MM.1S (cell line): ENCODE results near the gene SYNE2.

Source experiments
- DNase-seq: peaks from one replicate; pipeline ENCODE4 v3.0.0-alpha.2; 2015
- H2AFZ ChIP-seq: fragments of 300-600 bp; sonication (generic); 2 replicates; pipeline ENCODE4 v1.6.0; 2016; ENCODE audit warnings: antibody characterized with exemption, low read length
- H3F3A ChIP-seq: fragments of 300-600 bp; sonication (generic); 2 replicates; pipeline ENCODE4 v1.6.1; 2016; ENCODE audit warnings: mild to moderate bottlenecking, antibody characterized with exemption, low read length, moderate library complexity, mixed read lengths; ENCODE audit not compliant: insufficient read depth
- H3K27ac ChIP-seq: fragments of 300-600 bp; sonication (generic); 2 replicates; pipeline ENCODE4 v1.5.1; 2016; ENCODE audit warnings: mild to moderate bottlenecking, low read length
- H3K27me3 ChIP-seq: fragments of 300-600 bp; sonication (generic); replicated peaks from 2 replicates; pipeline ENCODE4 v1.6.0; 2016; ENCODE audit warnings: low read length; ENCODE audit not compliant: insufficient read depth
- H3K36me3 ChIP-seq: fragments of 300-600 bp; sonication (generic); replicated peaks from 2 replicates; pipeline ENCODE4 v1.6.1; 2016; ENCODE audit warnings: mild to moderate bottlenecking, low read length, mixed read lengths; ENCODE audit not compliant: insufficient read depth
- H3K4me1 ChIP-seq: fragments of 300-600 bp; sonication (generic); 2 replicates; pipeline ENCODE4 v1.6.1; 2016; ENCODE audit warnings: low read length, mixed read lengths
- H3K4me2 ChIP-seq: fragments of 300-600 bp; sonication (generic); 2 replicates; pipeline ENCODE4 v1.6.0; 2016; ENCODE audit warnings: low read depth, low read length
- H3K4me3 ChIP-seq: fragments of 300-600 bp; sonication (generic); 2 replicates; pipeline ENCODE4 v1.5.1; 2016; ENCODE audit warnings: low read length, mixed read lengths
- H3K79me2 ChIP-seq: fragments of 300-600 bp; sonication (generic); 2 replicates; pipeline ENCODE4 v1.6.1; 2016; ENCODE audit warnings: mixed run types, low read length, mixed read lengths
- H3K9ac ChIP-seq: fragments of 300-600 bp; sonication (generic); 2 replicates; pipeline ENCODE4 v1.6.1; 2016; ENCODE audit warnings: low read length, mixed read lengths
- H3K9me2 ChIP-seq: fragments of 300-600 bp; sonication (generic); replicated peaks from 2 replicates; pipeline ENCODE4 v1.6.1; 2016; ENCODE audit warnings: mild to moderate bottlenecking, low read length, mixed read lengths; ENCODE audit not compliant: insufficient read depth
- H3K9me3 ChIP-seq: fragments of 300-600 bp; sonication (generic); replicated peaks from 2 replicates; pipeline ENCODE4 v1.6.1; 2016; ENCODE audit warnings: mild to moderate bottlenecking, low read length, mixed read lengths; ENCODE audit not compliant: insufficient read depth
- H4K20me1 ChIP-seq: fragments of 300-600 bp; sonication (generic); 2 replicates; pipeline ENCODE4 v1.6.1; 2016; ENCODE audit warnings: mild to moderate bottlenecking, low read length, moderate library complexity, mixed read lengths; ENCODE audit not compliant: insufficient read depth
- CTCF ChIP-seq: fragments of 300-600 bp; sonication (generic); IDR thresholded peaks from 2 replicates; pipeline ENCODE4 v1.5.1; 2016; ENCODE audit warnings: antibody characterized with exemption, low read length, mixed read lengths
- EZH2 ChIP-seq: fragments of 300-600 bp; sonication (generic); optimal IDR thresholded peaks from 2 replicates; pipeline ENCODE3; 2017; ENCODE audit warnings: low read depth, mild to moderate bottlenecking, antibody characterized with exemption, low read length, mixed read lengths
- EZH2phosphoT487 ChIP-seq: fragments of 300-600 bp; sonication (generic); IDR thresholded peaks from 2 replicates; pipeline ENCODE4 v1.6.1; 2018; ENCODE audit warnings: antibody characterized with exemption, low read length

The SYNE2 gene

GRCh38 chr14:63902375-63902976, 49.7 kb downstream of the SYNE2 start:
- no peaks in the 10 kb centered on the region for H3K36me3 ChIP-seq
- H3K9me2 ChIP-seq = no peaks in the 10 kb centered on the region
- no peak overlapping the region for H3K4me2 ChIP-seq
- no peak for DNase-seq
- no peaks in the 10 kb centered on the region for H4K20me1 ChIP-seq
- no peak overlapping the region for H3K4me3 ChIP-seq
- no peaks in the 10 kb centered on the region for H3K9me3 ChIP-seq
- no peaks in the 10 kb centered on the region for H3K27me3 ChIP-seq
- H2AFZ ChIP-seq = no peak overlapping the region
- no peak for TF ChIP-seq EZH2
- H3F3A ChIP-seq = no peaks in the 10 kb centered on the region
- H3K27ac ChIP-seq = no peak overlapping the region
- peaks cover 15% of the 10 kb centered on the region for H3K79me2 ChIP-seq
- H3K4me1 ChIP-seq = no peaks in the 10 kb centered on the region
- no peak overlapping the region for H3K9ac ChIP-seq

GRCh38 chr14:63904724-63905123, 51.9 kb downstream of the SYNE2 start:
- Histone ChIP-seq H3K79me2 (peaks cover 17% of the 10 kb centered on the region), H3K4me2 (no peak overlapping the region), H4K20me1 (no peaks in the 10 kb centered on the region), H3F3A (no peaks in the 10 kb centered on the region), H3K9me2 (no peaks in the 10 kb centered on the region), H3K9ac (no peak overlapping the region), H3K4me3 (no peak overlapping the region), H3K36me3 (no peaks in the 10 kb centered on the region), H3K9me3 (no peaks in the 10 kb centered on the region), H3K27ac (no peak overlapping the region), H3K27me3 (no peaks in the 10 kb centered on the region), H2AFZ (no peak overlapping the region), H3K4me1 (0 out of 2 replicates have a peak, but pooled peaks cover 3% of the 10 kb centered on the region)
- TF ChIP-seq EZH2 (no peak), EZH2phosphoT487 (no peak), CTCF (no peak)
- no peak for DNase-seq

GRCh38 chr14:63905370-63905769, 52.6 kb downstream of the SYNE2 start:
- H3K9ac ChIP-seq = no peak overlapping the region
- H3K9me3 ChIP-seq = no peaks in the 10 kb centered on the region
- H3K4me2 ChIP-seq = no peak overlapping the region
- H3K36me3 ChIP-seq = no peaks in the 10 kb centered on the region
- H3F3A ChIP-seq = no peaks in the 10 kb centered on the region
- H3K27me3 ChIP-seq = no peaks in the 10 kb centered on the region
- no peak overlapping the region for H3K27ac ChIP-seq
- TF ChIP-seq CTCF (no peak), EZH2 (no peak), EZH2phosphoT487 (no peak)
- H3K4me1 ChIP-seq = 0 out of 2 replicates have a peak, but pooled peaks cover 3% of the 10 kb centered on the region
- no peak overlapping the region for H2AFZ ChIP-seq
- DNase-seq = no peak
- H3K9me2 ChIP-seq = no peaks in the 10 kb centered on the region
- no peaks in the 10 kb centered on the region for H4K20me1 ChIP-seq
- no peak overlapping the region for H3K4me3 ChIP-seq
- H3K79me2 ChIP-seq = peaks cover 17% of the 10 kb centered on the region

- Histone ChIP-seq H4K20me1 (no peaks in the 10 kb centered on the region), H3K9me3 (no peaks in the 10 kb centered on the region), H3K79me2 (peaks cover 17% of the 10 kb centered on the region), H3K9ac (peak overlapping the region; percentile 7; the same call in 1 of the 2 replicates), H3K27ac (no peak overlapping the region; the same call in 1 of the 2 replicates), H3K4me3 (peak overlapping the region; percentile 34; the same call in 1 of the 2 replicates), H3F3A (no peaks in the 10 kb centered on the region), H2AFZ (no peak overlapping the region), H3K36me3 (no peaks in the 10 kb centered on the region), H3K4me1 (0 out of 2 replicates have a peak, but pooled peaks cover 3% of the 10 kb centered on the region), H3K4me2 (peak overlapping the region; percentile 57; the same call in 1 of the 2 replicates), H3K27me3 (no peaks in the 10 kb centered on the region), H3K9me2 (no peaks in the 10 kb centered on the region)
- DNase-seq = no peak
- no peak for TF ChIP-seq CTCF
- TF ChIP-seq EZH2phosphoT487 = no peak
- no peak for TF ChIP-seq EZH2
Measured at GRCh38 chr14:63908667-63909264, 56.0 kb downstream of the SYNE2 start.
